RCC 7860 (cell line): ENCODE data around the gene MYO3B.
"Not testable (repeated sequence)": the region's sequence is repeated elsewhere in the genome, so short reads cannot be mapped to it uniquely, and the experiment has no call there.

Experiments
- DNase-seq: peaks from one replicate; pipeline ENCODE4 v3.0.0-alpha.2; 2015; ENCODE audit warnings: low spot score
- FAIRE-seq: peaks from 2 replicates; lab custom pipeline; 2012; peaks lifted over from hg19 to GRCh38; lab: Jason Lieb, UNC

MYO3B gene

GRCh38 chr2:170587922-170588321 is 410.0 kb downstream of the MYO3B start:
- DNase-seq (no peak), FAIRE-seq (no peak)

DNA sequence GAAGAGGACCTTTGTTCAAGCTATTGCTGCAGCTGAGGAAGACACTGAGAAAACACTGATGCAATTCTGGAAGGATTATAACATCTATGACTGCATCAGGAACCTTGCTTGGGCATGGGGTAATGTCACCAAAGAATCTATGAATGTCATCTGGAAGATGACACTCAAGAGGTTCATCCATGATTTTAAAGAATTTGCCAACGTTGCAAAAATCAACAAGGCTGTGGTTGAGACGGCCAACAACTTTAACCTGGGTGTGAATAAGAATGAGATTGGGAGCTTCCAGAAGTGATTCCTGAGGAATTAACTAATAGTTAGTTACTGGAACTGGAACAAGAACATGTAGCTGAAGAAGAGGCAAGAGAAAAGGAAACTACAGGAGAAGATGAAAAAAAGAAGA is 410.8 kb downstream of the MYO3B start:
- FAIRE-seq (no peak), DNase-seq (no peak)

DNA sequence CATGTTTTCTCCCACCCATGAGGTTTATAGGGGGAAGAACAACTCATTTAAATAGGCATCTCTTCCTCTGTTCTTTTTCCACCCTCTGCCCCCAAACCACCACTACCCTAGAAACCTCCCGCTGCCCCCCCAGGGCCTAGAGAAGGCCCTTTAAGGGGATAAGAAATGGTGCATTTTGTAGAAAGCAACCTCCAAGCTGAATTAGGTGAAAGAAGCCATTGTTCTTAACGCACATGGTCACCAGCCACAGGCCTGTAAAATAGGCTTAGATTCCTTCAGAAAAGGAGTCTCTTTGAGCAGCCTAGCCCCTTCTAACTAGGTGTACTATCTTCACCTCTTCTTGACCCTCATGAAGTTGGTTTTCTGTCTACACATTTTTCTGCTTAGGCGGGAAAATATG is 418.6 kb downstream of the MYO3B start:
- FAIRE-seq (no peak), DNase-seq (no peak)

GRCh38 chr2:170598067-170598395 is 420.1 kb downstream of the MYO3B start:
- FAIRE-seq (no peak), DNase-seq (no peak)

DNA sequence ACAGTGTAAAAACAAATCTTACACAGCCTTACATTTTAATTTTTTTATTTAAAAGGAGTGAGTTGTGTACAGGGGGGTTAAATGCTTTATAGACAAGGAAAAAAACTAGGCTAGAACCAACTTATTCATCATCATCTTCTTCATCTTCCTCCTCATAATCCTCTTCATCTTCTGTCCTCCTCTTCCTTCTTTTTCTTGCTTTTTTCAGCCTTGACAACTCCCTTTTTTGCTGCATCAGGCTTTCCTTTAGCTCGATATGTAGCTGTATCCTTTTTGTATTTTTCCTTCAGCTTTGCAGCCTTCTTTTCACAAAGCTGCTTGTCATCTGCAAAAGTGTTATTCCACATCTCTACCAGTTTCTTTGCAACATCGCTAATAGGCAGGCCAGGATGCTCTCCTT is 423.5 kb downstream of the MYO3B start:
- FAIRE-seq (no peak), DNase-seq (no peak)

DNA sequence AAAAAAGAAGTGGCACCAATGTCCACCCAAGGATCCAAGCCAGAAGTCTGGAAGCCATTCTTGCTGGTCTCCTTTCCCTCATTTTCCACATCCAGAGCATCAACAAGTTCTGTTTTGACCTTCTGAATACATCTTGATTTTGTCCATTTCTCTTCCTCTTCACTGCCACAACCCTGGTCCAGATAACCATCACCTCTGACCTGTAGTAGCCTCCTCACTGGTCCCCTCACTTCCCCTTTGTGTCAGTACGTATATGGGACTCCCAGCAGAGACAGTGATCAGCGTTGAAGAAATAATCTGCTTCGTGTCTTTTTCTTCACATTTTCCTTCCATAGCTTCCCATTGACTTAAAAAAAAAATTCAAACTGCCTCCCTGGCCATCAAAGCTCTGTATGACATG is 427.9 kb downstream of the MYO3B start:
- FAIRE-seq (no peak), DNase-seq (no peak)

GRCh38 chr2:170607171-170607570 is 429.2 kb downstream of the MYO3B start:
- FAIRE-seq, result no peak
- DNase-seq, result no peak

- no peak for FAIRE-seq
- DNase-seq, result no peak
Observed at GRCh38 chr2:170610615-170611014, 432.7 kb downstream of the MYO3B start.

GRCh38 chr2:170618948-170619347 is 441.0 kb downstream of the MYO3B start:
- not testable (repeated sequence) for DNase-seq, FAIRE-seq

DNA sequence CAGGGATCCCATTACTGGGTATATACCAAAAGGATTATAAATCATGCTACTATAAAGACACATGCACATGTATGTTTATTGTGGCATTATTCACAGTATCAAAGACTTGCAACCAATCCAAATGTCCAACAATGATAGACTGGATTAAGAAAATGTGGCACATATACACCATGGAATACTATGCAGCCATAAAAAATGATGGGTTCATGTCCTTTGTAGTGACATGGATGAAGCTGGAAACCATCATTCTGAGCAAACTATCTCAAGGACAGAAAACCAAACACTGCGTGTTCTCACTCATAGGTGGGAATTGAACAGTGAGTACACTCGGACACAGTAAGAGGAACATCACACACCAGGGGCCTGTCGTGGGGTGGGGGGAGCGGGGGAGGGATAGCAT is 457.1 kb downstream of the MYO3B start:
- not testable (repeated sequence) for FAIRE-seq

GRCh38 chr2:170639635-170640034 is 461.7 kb downstream of the MYO3B start:
- FAIRE-seq (no peak), DNase-seq (no peak)

More for the DNA sequence above, 457.1 kb downstream of the MYO3B start:
- not testable (repeated sequence) for DNase-seq

DNA sequence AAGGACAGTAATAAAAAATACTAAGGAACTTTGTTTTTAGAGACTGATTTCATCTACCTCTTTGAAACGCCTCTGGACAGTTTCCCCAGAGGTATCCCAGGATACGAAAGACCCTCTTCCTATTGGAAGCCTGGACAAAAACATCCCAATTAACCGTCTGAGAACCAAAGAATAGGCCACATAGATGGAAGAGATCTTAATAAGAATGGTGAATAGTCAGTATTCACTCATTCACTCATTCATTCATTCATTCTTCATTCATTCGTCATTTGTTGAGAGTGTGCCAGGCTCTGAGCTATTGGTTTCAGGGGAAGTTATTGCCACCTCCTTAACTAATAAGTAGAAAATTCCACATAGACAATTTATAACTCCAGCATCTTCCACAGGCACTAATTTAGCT is 464.0 kb downstream of the MYO3B start:
- no peak for FAIRE-seq

GRCh38 chr2:170643346-170643745 is 465.4 kb downstream of the MYO3B start:
- FAIRE-seq, result no peak
- no peak for DNase-seq

More for the DNA sequence above, 464.0 kb downstream of the MYO3B start:
- no peak for DNase-seq

DNA sequence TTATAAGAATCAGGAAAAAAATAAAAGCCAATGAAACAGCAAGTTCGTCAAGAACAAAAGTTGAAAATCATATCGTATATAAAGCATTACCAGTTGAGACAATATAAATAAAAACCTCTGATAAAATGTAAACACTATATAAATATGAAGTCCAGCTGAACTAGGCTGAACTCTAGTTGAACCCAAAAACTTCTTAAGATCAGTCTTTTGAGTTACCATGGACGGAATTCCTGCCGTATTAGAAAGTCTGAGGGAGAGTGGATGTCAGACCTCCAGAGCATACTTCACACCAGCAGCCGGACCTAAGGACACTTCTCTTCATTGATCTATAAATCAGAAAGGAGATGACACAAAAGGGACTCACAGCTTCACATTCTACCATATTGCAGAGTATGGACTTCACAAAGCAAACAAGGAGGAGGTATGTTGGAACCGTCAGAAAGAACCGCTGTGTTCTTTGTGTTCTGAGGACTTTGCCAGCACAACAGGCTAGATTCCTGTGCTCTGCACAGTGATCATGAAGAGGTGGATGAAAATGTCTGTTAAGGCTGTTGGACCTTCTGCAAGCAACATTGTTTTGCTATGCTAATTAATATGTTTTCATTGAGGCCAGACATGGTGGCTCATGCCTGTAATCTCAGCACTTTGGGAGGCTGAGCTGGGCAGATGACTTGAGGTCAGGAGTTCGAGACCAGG is 469.9 kb downstream of the MYO3B start:
- FAIRE-seq (no peak), DNase-seq (no peak)

- FAIRE-seq, result no peak
- DNase-seq, result no peak
Observed at GRCh38 chr2:170651624-170652325, 473.8 kb downstream of the MYO3B start.

- FAIRE-seq (no peak), DNase-seq (no peak)
Observed at GRCh38 chr2:170652637-170653417, 474.9 kb downstream of the MYO3B start.

DNA sequence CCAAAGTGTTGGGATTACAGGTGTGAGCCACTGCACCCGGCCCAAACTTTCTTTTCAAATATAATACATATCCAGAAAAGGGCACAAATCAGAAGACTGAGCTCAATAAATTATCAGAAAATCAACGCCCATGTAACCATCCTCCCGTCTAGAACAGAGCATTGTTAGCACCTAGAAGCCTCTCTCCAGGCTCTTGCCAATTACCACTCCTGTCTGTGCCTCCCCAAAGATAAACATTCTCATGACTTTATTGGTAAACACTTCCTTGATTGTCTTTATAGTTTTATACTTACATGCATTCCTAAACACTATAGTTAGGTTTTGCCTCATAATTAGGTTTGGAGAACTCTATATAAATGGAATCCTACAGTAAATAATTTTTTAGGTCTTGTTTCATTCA is 478.7 kb downstream of the MYO3B start:
- DNase-seq (no peak), FAIRE-seq (no peak)

GRCh38 chr2:170660409-170660808 is 482.5 kb downstream of the MYO3B start:
- FAIRE-seq (no peak), DNase-seq (no peak)

GRCh38 chr2:170665743-170666142 is 487.8 kb downstream of the MYO3B start:
- DNase-seq (no peak), FAIRE-seq (no peak)

DNA sequence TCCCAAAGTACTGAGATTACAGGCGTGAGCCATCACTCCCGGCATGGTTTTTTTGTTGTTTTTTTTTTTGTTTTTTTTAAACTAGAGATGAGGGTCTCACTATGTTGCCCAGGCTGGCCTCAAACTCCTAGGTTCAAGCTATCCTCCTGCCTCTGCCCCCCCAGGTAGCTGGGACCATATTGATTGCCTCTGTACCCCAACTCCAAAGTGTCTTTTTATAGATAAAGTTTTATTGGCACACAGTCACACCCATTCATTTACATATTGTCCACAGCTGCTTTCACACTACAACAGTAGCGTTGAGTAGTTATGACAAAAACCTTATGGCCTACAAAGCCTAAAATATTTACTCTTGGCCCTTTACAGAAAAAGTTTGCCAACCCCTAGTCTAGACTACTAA is 492.0 kb downstream of the MYO3B start:
- DNase-seq, result no peak
- FAIRE-seq, result no peak

GRCh38 chr2:170670651-170671050 is 492.7 kb downstream of the MYO3B start:
- no peak for FAIRE-seq
- DNase-seq, result no peak

GRCh38 chr2:170671079-170671478 is 493.1 kb downstream of the MYO3B start:
- DNase-seq (no peak), FAIRE-seq (no peak)
